ENCODE results near the gene APBB2. TPM values are rescaled to one million over a fixed set of nuclear protein-coding genes. Genes with fewer than 3 reads are reported as not detected.
A peak's percentile ranks its signal among the peaks of the same experiment; 100 is the strongest.
"Not testable (repeated sequence)": the region's sequence is repeated elsewhere in the genome, so short reads cannot be mapped to it uniquely, and the experiment has no call there.

The APBB2 gene
- total and polyA plus RNA-seq, 4 donors, result 82.2 to 104 (median 91.6) TPM

DNA sequence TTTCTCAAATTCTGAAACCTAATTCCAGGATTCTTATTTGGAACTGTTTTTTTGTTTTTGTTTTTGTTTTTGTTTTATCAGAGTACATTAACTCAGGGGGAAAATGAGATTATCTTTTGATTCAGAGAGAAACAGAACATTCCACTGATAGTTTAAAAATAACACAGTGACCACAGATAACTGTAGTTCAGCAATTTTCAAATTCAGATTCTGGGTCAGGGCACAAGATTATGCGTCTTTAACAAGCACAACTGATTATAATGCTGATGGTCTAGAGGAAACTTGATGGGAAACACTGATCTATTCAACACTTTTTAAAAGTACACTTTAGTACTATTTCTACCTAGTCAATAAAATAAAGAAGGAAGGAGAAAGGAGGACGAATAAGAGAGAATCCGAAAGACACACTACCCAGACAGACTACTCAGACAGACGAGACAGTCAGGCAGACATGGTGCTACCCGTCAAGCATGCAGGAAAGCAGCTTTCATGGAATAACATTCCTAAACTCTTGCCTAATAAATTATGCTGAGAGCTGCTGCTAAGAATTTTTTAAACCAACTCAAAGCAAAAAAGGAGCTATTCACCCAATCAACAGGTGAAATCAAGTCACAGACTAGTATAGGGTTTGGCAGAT lies 59.0 kb downstream of the APBB2 start:
- no CpG with 5 or more reads among the region's 5 CpGs for WGBS (ENCODE audit: insufficient coverage)
- H3K4me3 ChIP-seq (ENCODE audit: low read depth, low read length), result no peak overlapping the region

DNA sequence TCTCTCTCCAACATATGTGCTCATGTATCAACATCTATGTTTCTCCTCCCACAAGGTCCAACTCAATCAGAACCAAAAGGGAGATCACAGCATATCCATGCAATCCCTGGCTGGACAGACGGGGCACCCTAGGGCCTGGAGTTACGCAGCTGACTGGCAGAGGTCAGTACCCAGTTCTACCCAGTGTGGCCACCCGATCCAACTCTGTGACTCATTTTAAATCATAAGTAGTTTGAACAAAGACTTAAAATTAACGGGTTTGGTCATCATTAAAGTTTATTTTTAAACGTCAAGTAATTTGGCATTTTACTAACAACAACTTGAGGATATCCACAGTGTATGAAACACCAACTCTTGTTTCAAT lies 59.5 kb downstream of the APBB2 start:
- H3K27me3 ChIP-seq (ENCODE audit: control insufficient read depth, insufficient read depth, low read length), result no peaks in the 10 kb centered on the region
- no peaks in the 10 kb centered on the region for H3K4me1 ChIP-seq (ENCODE audit: control insufficient read depth, insufficient read depth, low read length)
- WGBS (ENCODE audit: insufficient coverage), result 100% methylated on average over 1 of the region's 5 CpGs
- no peaks in the 10 kb centered on the region for H3K36me3 ChIP-seq (ENCODE audit: control insufficient read depth, insufficient read depth, low read length)
- DNase-seq (ENCODE audit: low read depth in 4 of 6, low spot score in 6 of 6), result no peak
- H3K27ac ChIP-seq (ENCODE audit: low read depth, low read length), result no peak overlapping the region
- H3K4me3 ChIP-seq (ENCODE audit: low read depth, low read length), result no peak overlapping the region
- no peaks in the 10 kb centered on the region for H3K9me3 ChIP-seq (ENCODE audit: control insufficient read depth, insufficient read depth, low read length)

More for the DNA sequence above, 59.0 kb downstream of the APBB2 start:
- no peak for DNase-seq (ENCODE audit: low read depth in 4 of 6, low spot score in 6 of 6)
- Histone ChIP-seq H3K27ac (ENCODE audit: low read depth, low read length) (no peak overlapping the region), H3K9me3 (ENCODE audit: control insufficient read depth, insufficient read depth, low read length) (no peaks in the 10 kb centered on the region), H3K36me3 (ENCODE audit: control insufficient read depth, insufficient read depth, low read length) (no peaks in the 10 kb centered on the region), H3K4me1 (ENCODE audit: control insufficient read depth, insufficient read depth, low read length) (no peaks in the 10 kb centered on the region), H3K27me3 (ENCODE audit: control insufficient read depth, insufficient read depth, low read length) (no peaks in the 10 kb centered on the region)

DNA sequence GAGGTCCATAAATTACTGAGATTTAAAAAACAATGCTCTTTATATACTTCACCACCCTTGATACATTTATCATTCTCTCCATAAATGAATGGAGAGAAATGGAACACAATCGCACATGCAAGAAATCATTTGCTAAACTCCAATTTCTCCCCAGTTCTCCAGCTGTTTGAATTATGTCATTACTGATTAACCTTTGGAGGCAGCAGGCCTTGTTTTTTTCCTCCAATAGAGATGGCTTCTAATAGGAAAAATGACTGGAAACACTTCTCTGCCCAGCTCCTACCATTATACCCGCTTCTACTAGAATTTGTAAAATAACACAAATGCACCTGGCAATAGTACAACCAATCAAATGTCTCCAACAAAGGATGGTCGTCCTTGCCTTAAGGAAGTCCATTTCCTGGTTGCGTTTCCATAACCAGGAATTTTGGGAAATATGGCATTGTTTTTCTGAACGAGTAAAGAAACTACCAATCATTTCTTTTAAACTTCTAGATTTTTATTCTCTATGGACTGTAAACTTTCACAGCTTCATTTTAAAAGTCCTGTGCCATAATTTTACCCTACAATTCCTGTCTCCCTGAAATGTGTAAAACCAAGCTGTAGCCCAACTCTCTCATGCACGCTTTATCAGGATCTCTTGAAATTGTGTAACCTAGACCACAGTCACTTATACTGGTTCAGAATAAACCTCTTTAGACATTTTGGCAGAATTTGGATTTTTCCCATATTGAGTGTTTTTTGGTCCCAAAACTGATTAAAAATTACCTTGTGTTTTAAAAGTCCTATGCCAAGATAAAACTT lies 60.1 kb downstream of the APBB2 start:
- 71% methylated on average over 2 of the region's 6 CpGs for WGBS (ENCODE audit: insufficient coverage)
- H3K4me3 ChIP-seq (ENCODE audit: low read depth, low read length), result no peak overlapping the region
- DNase-seq (ENCODE audit: low read depth in 4 of 6, low spot score in 6 of 6), result no peak

DNA sequence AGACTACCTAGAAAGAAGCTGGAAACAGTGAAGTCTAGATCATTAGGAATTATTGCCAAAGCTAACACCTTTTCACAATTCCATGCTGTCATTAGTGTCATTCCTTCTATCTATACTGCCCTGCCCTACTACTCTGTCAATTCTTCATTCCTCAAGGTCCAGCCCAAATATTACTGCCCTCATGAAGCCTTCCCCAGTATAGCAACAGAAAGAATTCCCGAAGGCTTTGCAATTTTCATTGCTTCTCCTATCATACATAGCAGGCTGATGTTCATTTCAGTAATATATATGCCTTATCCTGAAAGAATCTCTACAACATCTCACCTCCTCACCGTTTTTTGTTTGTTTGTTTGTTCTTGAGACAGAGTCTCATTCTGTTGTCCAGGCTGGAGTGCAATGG lies 63.9 kb downstream of the APBB2 start:
- no peak overlapping the region for H3K27ac ChIP-seq (ENCODE audit: low read depth, low read length)
- WGBS (ENCODE audit: insufficient coverage), result no CpG with 5 or more reads among the region's 2 CpGs

More for the DNA sequence above, 60.1 kb downstream of the APBB2 start:
- Histone ChIP-seq H3K36me3 (ENCODE audit: control insufficient read depth, insufficient read depth, low read length) (no peaks in the 10 kb centered on the region), H3K4me1 (ENCODE audit: control insufficient read depth, insufficient read depth, low read length) (no peaks in the 10 kb centered on the region), H3K27ac (ENCODE audit: low read depth, low read length) (no peak overlapping the region), H3K27me3 (ENCODE audit: control insufficient read depth, insufficient read depth, low read length) (no peaks in the 10 kb centered on the region), H3K9me3 (ENCODE audit: control insufficient read depth, insufficient read depth, low read length) (no peaks in the 10 kb centered on the region)

DNA sequence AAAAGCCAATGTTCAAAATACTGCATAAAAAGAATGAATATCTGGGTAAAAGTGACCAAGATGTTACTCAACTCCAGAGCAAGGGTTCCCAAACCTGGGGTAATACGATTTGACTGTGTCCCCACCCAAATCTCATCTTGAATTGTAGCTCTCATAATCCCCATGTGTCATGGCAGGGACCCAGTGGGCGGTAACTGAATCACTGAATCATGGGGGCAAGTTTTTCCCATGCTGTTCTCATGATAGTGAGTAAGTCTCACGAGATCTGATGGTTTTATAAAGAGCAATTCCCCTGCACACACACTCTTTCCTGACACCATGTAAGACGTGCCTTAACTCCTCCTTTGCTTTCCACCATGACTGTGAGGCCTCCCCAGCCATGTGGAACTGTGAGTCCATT lies 64.8 kb downstream of the APBB2 start:
- H3K9me3 ChIP-seq (ENCODE audit: control insufficient read depth, insufficient read depth, low read length); H3K27ac ChIP-seq (ENCODE audit: low read depth, low read length); H3K4me3 ChIP-seq (ENCODE audit: low read depth, low read length); H3K36me3 ChIP-seq (ENCODE audit: control insufficient read depth, insufficient read depth, low read length); DNase-seq (ENCODE audit: low read depth in 4 of 6, low spot score in 6 of 6); H3K27me3 ChIP-seq (ENCODE audit: control insufficient read depth, insufficient read depth, low read length): not testable (repeated sequence)
- peaks cover 24% of the 10 kb centered on the region for H3K4me1 ChIP-seq (ENCODE audit: control insufficient read depth, insufficient read depth, low read length)
- no CpG with 5 or more reads among the region's 4 CpGs for WGBS (ENCODE audit: insufficient coverage)

More for the DNA sequence above, 63.9 kb downstream of the APBB2 start:
- DNase-seq (ENCODE audit: low read depth in 4 of 6, low spot score in 6 of 6), result no peak
- Histone ChIP-seq H3K4me3 (ENCODE audit: low read depth, low read length) (no peak overlapping the region), H3K9me3 (ENCODE audit: control insufficient read depth, insufficient read depth, low read length) (no peaks in the 10 kb centered on the region), H3K36me3 (ENCODE audit: control insufficient read depth, insufficient read depth, low read length) (no peaks in the 10 kb centered on the region), H3K4me1 (ENCODE audit: control insufficient read depth, insufficient read depth, low read length) (peaks cover 17% of the 10 kb centered on the region), H3K27me3 (ENCODE audit: control insufficient read depth, insufficient read depth, low read length) (no peaks in the 10 kb centered on the region)

DNA sequence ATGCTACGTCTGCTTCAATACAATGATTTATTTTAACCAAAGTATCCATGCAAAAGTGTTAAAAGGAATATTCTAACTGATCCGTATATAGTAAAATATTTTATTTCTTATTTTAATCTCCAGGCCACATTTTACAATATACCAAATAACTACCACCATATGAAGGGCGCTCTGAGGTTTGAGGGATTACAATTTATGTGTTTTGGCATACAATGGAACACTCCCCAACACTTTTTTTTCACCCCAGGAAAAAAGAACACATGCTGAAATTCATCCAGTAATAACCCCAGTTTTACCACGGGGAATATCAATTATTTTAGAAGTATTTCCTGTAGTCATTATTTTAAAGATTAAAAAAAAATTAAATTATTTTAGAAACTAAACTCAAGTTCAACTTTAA lies 65.4 kb downstream of the APBB2 start:
- H3K36me3 ChIP-seq (ENCODE audit: control insufficient read depth, insufficient read depth, low read length), result no peaks in the 10 kb centered on the region
- no peaks in the 10 kb centered on the region for H3K9me3 ChIP-seq (ENCODE audit: control insufficient read depth, insufficient read depth, low read length)
- H3K27me3 ChIP-seq (ENCODE audit: control insufficient read depth, insufficient read depth, low read length), result no peaks in the 10 kb centered on the region
- no peak overlapping the region for H3K27ac ChIP-seq (ENCODE audit: low read depth, low read length)
- WGBS (ENCODE audit: insufficient coverage), result no CpG with 5 or more reads among the region's 4 CpGs
- H3K4me3 ChIP-seq (ENCODE audit: low read depth, low read length), result no peak overlapping the region
- peaks cover 25% of the 10 kb centered on the region for H3K4me1 ChIP-seq (ENCODE audit: control insufficient read depth, insufficient read depth, low read length)
- DNase-seq (ENCODE audit: low read depth in 4 of 6, low spot score in 6 of 6), result no peak

DNA sequence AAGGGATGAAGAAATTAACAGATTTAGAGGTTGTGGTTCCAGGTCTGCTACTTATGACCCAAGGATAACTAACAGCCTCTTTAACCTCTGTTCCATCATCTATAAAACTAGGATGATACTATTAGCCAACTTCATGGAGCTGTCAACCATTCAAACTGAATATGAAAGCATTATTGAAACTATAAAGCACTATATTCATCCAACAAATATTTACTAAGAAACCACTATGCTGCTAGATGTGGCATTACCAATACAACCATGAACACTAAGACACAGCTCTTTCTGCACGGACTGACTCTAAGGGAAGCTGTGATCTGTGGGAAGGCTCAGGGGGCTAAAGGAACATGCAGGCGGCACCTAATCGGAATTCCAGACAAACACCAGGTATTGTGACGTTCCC lies 66.0 kb downstream of the APBB2 start:
- Histone ChIP-seq H3K4me1 (ENCODE audit: control insufficient read depth, insufficient read depth, low read length) (peaks cover 25% of the 10 kb centered on the region), H3K9me3 (ENCODE audit: control insufficient read depth, insufficient read depth, low read length) (no peaks in the 10 kb centered on the region), H3K27me3 (ENCODE audit: control insufficient read depth, insufficient read depth, low read length) (no peaks in the 10 kb centered on the region), H3K36me3 (ENCODE audit: control insufficient read depth, insufficient read depth, low read length) (no peaks in the 10 kb centered on the region), H3K27ac (ENCODE audit: low read depth, low read length) (no peak overlapping the region), H3K4me3 (ENCODE audit: low read depth, low read length) (no peak overlapping the region)
- WGBS (ENCODE audit: insufficient coverage), result 100% methylated on average over 3 of the region's 4 CpGs
- no peak for DNase-seq (ENCODE audit: low read depth in 4 of 6, low spot score in 6 of 6)

DNA sequence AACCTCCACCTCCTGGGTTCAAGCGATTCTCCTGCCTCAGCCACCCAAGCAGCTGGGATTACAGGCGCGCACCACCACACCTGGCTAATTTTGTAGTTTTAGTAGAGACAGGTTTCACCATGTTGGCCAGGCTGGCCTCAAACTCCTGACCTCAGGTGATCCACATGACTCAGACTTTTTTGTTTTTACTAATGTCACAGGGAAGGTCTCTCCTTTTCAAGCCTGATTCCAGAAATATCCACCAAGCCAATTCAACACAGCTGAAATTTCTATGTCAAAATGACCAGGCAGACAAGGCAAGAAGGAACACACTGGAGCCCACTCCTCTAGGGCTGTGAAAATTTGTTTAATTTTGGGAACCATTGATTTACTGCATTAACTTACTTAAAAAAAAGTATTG lies 66.8 kb downstream of the APBB2 start:
- H3K9me3 ChIP-seq (ENCODE audit: control insufficient read depth, insufficient read depth, low read length); H3K27me3 ChIP-seq (ENCODE audit: control insufficient read depth, insufficient read depth, low read length); H3K4me3 ChIP-seq (ENCODE audit: low read depth, low read length); DNase-seq (ENCODE audit: low read depth in 4 of 6, low spot score in 6 of 6); H3K36me3 ChIP-seq (ENCODE audit: control insufficient read depth, insufficient read depth, low read length); H3K27ac ChIP-seq (ENCODE audit: low read depth, low read length): not testable (repeated sequence)
- 88% methylated on average over 1 of the region's 3 CpGs for WGBS (ENCODE audit: insufficient coverage)
- H3K4me1 ChIP-seq (ENCODE audit: control insufficient read depth, insufficient read depth, low read length), result peaks cover 28% of the 10 kb centered on the region

DNA sequence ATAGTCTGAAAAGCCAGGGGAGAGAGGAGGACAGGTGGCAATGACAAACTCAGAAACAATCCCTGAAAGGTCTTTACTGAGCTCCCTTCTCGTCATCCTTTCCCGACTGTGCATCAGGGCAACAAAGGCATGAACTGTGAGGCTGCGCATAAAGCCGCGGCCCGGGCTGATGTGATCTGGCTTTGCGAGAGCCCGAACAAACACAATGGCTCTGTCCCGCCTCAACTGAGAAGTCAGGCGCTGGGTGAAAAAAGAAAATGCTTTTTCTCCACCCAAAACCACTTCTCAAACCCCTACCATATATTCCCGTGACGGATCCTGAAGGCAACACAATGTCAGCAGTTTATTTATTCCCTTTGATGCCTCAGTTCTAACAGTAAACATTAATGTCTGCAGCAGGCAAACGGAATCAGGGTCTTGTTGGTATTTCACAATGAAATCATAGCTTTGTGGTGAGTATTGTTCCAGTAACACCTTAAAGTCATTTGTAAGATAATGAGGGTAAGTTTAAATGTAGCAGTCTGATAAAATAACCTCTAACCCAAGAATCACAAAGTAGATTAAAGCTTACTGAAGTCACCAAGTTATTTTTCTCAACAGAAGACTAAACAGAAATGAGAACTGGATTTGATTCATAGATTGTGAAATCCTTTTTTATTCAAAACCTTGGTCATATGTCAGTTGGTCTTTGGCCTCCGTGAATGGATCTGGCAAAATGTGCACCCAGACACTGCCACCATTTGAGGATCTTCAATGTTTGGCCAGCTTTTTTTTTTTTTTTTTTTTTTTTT lies 67.4 kb downstream of the APBB2 start:
- 22% methylated on average over 9 of the region's 14 CpGs for WGBS (ENCODE audit: insufficient coverage)
- Histone ChIP-seq H3K4me3 (ENCODE audit: low read depth, low read length) (peak overlapping the region; percentile 6), H3K27me3 (ENCODE audit: control insufficient read depth, insufficient read depth, low read length) (no peaks in the 10 kb centered on the region), H3K9me3 (ENCODE audit: control insufficient read depth, insufficient read depth, low read length) (no peaks in the 10 kb centered on the region), H3K4me1 (ENCODE audit: control insufficient read depth, insufficient read depth, low read length) (peaks cover 28% of the 10 kb centered on the region), H3K36me3 (ENCODE audit: control insufficient read depth, insufficient read depth, low read length) (no peaks in the 10 kb centered on the region), H3K27ac (ENCODE audit: low read depth, low read length) (peak overlapping the region; percentile 72)
- peak in 5 of 6 donors; percentile 33 to 87 (median 52) for DNase-seq (ENCODE audit: low read depth in 4 of 6, low spot score in 6 of 6)

Data from spinal cord (tissue), 10 donors.